SK-N-SH (cell line): ENCODE measurements around the gene CACYBP.

ENCODE experiments used
- CTCF ChIP-seq: fragments of 200-600 bp; sonication (generic); IDR thresholded peaks from 2 replicates; pipeline ENCODE4 v1.6.1; 2017; ENCODE audit warnings: antibody characterized with exemption, mild to moderate bottlenecking, moderate library complexity
- FOXM1 ChIP-seq: IDR thresholded peaks from 2 replicates; pipeline ENCODE4 v1.4.0; 2012; ENCODE audit warnings: low read depth, mild to moderate bottlenecking
- GATA2 ChIP-seq: sonication (generic); formaldehyde crosslinking; IDR thresholded peaks from 2 replicates; pipeline ENCODE4 v1.5.0; 2020; ENCODE audit warnings: mild to moderate bottlenecking, missing genetic modification reagents
- JUND ChIP-seq: IDR thresholded peaks from 2 replicates; pipeline ENCODE4 v1.4.0; 2012
- POLR2AphosphoS5 ChIP-seq: IDR thresholded peaks from 2 replicates; pipeline ENCODE4 v1.6.1; 2012; ENCODE audit warnings: low read depth, low read length
- RAD21 ChIP-seq: IDR thresholded peaks from 2 replicates; pipeline ENCODE4 v1.6.1; 2012; ENCODE audit warnings: mild to moderate bottlenecking, low read length
- TAF1 ChIP-seq: IDR thresholded peaks from 2 replicates; pipeline ENCODE4 v1.6.1; 2012; ENCODE audit warnings: low read depth, mild to moderate bottlenecking, low read length, moderate library complexity, borderline replicate concordance
- USF1 ChIP-seq: IDR thresholded peaks from 2 replicates; pipeline ENCODE4 v1.4.0; 2012; ENCODE audit warnings: low read depth, borderline replicate concordance
- USF2 ChIP-seq: fragments of 150-350 bp; IDR thresholded peaks from 2 replicates; pipeline ENCODE4 v1.6.1; 2017; ENCODE audit warnings: antibody characterized with exemption, low read length, low read depth, borderline replicate concordance

GRCh38 chr1:174967845-174968705, 31.7 kb upstream of the CACYBP start:
- TF ChIP-seq RAD21 (no peak), CTCF (no peak), FOXM1 (no peak), POLR2AphosphoS5 (no peak), TAF1 (no peak), USF2 (no peak), GATA2 (no peak), USF1 (no peak), JUND (no peak)
